GM12865 (cell line): ENCODE measurements around the gene VAPA.

ENCODE experiments used
- DNase-seq: peaks from one replicate; pipeline ENCODE4 v3.0.0; 2010; ENCODE audit warnings: low read depth
- H3K4me3 ChIP-seq: 2 replicates; pipeline ENCODE4 v1.5.1; 2011; ENCODE audit warnings: mild to moderate bottlenecking, low read depth, low read length, control low read depth
- CTCF ChIP-seq: IDR thresholded peaks from 2 replicates; pipeline ENCODE4 v1.5.1; 2011; ENCODE audit warnings: low read length, control low read depth, low read depth, inconsistent platforms; ENCODE audit not compliant: insufficient read depth; ENCODE audit errors: missing control alignments

Gene VAPA

GRCh38 chr18:9926223-9926894 is 12.5 kb downstream of the VAPA start:
- DNase-seq = no peak
- no peak for TF ChIP-seq CTCF
- H3K4me3 ChIP-seq = no peak overlapping the region

- no peak for TF ChIP-seq CTCF
- DNase-seq = no peak
- H3K4me3 ChIP-seq = no peak overlapping the region
These were observed 13.2 kb downstream of the VAPA start for GRCh38 chr18:9926977-9927376.

GRCh38 chr18:9927392-9928063 is 13.7 kb downstream of the VAPA start:
- H3K4me3 ChIP-seq = no peak overlapping the region
- no peak for DNase-seq
- no peak for TF ChIP-seq CTCF

GRCh38 chr18:9928646-9929259 is 14.9 kb downstream of the VAPA start:
- H3K4me3 ChIP-seq = no peak overlapping the region
- no peak for TF ChIP-seq CTCF
- no peak for DNase-seq

GRCh38 chr18:9930299-9930884 is 16.6 kb downstream of the VAPA start:
- DNase-seq = no peak
- TF ChIP-seq CTCF = no peak

GRCh38 chr18:9931146-9931545 is 17.3 kb downstream of the VAPA start:
- no peak for TF ChIP-seq CTCF
- no peak overlapping the region for H3K4me3 ChIP-seq
- DNase-seq = no peak

More at GRCh38 chr18:9930299-9930884, 16.6 kb downstream of the VAPA start:
- no peak overlapping the region for H3K4me3 ChIP-seq
